Spleen (tissue), 7 donors: ENCODE data around the gene ENO3.

Experiments
- CTCF ChIP-seq, 11 experiments: fragments of 200-600 bp in 7 of 11; fragments of 450-650 bp in 4 of 11; sonication (generic) in 4 of 11; IDR thresholded peaks in 8 of 11; conservative IDR thresholded peaks in 3 of 11; 1 replicate in 7 of 11; 2 replicates in 4 of 11; pipeline versions ENCODE4 v1.4.0 to v1.8.0; 2016 to 2021; ENCODE audit warnings: antibody characterized with exemption in 11 of 11, inconsistent platforms in 4 of 11, mild to moderate bottlenecking in 1 of 11
- POLR2A ChIP-seq, 3 donors: fragments of 450-650 bp; IDR thresholded peaks; one replicate each; pipeline ENCODE4 v1.5.1; 2017; ENCODE audit warnings: antibody characterized with exemption in 3 of 3, mild to moderate bottlenecking in 1 of 3
- POLR2AphosphoS5 ChIP-seq, 3 donors: sonication (generic); formaldehyde crosslinking; IDR thresholded peaks; one replicate each; pipeline ENCODE4 v1.5.1; 2017; ENCODE audit warnings: antibody characterized with exemption in 3 of 3
- donor health status: DM: no; HTN: no; CAD: no; lungs with moderate emphysema.
- donor health status: DM: no; HTN: no; CAD: no.
- donor health status: DM: no; HTN: no; CAD: no.

- no peak for TF ChIP-seq CTCF (IDR thresholded peaks at IDR 0.05 in 8 of 11, conservative IDR thresholded peaks at IDR 0.05 in 3 of 11)
- TF ChIP-seq POLR2AphosphoS5 (IDR thresholded peaks at IDR 0.05): no peak
- no peak for TF ChIP-seq POLR2A (IDR thresholded peaks at IDR 0.05)
These were observed 21.8 kb downstream of the ENO3 start for GRCh38 chr17:4972752-4973151.
